Fibroblast of upper back skin (primary cell): ENCODE measurements around the gene DDX31.
A peak's percentile ranks its signal among the peaks of the same experiment; 100 is the strongest.

Experiments used
- DNase-seq: peaks from one replicate; pipeline ENCODE4 v3.0.0-alpha.2; 2013

Gene DDX31

GRCh38 chr9:132672413-132672690 lies 2.6 kb upstream of the DDX31 start:
- peak; percentile 20 for DNase-seq

DNA sequence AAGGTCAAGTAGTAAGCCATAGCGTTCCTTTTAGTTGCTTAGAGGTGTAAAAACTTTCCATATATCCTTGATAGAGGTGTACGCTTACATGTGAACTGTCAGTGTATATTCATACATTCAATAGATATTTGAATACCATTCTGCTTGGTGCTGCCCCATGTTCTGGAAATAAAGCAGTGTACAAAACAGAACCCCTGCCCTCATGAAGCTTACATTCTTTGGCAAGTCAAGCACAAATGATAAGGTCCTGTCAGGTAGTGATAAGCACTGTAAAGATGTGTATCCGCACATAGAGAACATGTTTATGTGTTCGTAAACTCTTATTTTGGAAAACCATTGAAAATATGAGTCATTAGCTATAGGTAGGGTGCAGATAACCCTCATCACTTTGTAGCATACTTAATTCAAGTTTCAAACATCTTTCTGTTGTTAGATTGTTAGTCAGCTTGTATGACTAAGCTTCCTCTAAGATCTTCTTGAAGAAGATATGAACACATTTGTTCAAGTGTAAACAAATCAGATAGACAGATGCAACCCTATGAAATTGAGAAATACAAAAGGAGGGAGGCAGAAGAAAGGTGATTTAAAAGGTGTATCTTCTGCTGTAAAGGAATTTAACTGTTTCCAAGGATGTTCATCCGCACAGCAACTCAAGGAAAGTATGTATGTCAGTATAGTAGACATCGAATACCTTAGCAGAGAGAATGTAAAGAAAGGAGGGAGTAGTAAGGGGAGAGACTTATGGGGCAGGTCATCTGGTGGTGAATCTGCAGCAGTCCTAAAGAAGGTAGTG lies 2.0 kb upstream of the DDX31 start:
- no peak for DNase-seq

- peak; percentile 22 for DNase-seq
Observed at GRCh38 chr9:132670457-132671391, 941 bp upstream of the DDX31 start, which contains the start of gene GTF3C4. Gene GTF3C4 (plus strand): TSS chr9:132670464. CDS start chr9:132670599, 135 bp downstream.

DNA sequence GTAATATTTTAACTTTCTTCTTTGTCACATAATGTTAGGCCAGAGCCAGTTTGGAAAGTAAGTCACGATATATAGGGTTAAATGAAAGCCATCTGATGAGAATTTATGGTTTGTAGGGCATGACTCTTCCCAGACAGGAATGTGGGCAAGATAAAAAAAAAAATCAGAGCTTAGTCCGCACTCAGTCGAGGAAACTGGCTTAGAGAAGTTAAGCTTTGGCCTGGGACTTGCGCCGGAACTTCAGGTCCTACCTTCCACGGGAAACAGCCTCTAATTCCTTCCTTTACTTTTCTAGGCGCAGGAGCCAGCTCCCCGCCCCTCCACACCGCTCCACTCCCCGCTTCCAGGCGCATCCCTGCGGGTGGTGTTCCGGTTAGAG lies 475 bp downstream of the DDX31 start:
- DNase-seq = peak; percentile 68

- DNase-seq = no peak
Observed at GRCh38 chr9:132663851-132664250, 5.9 kb downstream of the DDX31 start.

GRCh38 chr9:132663117-132663516 lies 6.7 kb downstream of the DDX31 start:
- DNase-seq = no peak

DNA sequence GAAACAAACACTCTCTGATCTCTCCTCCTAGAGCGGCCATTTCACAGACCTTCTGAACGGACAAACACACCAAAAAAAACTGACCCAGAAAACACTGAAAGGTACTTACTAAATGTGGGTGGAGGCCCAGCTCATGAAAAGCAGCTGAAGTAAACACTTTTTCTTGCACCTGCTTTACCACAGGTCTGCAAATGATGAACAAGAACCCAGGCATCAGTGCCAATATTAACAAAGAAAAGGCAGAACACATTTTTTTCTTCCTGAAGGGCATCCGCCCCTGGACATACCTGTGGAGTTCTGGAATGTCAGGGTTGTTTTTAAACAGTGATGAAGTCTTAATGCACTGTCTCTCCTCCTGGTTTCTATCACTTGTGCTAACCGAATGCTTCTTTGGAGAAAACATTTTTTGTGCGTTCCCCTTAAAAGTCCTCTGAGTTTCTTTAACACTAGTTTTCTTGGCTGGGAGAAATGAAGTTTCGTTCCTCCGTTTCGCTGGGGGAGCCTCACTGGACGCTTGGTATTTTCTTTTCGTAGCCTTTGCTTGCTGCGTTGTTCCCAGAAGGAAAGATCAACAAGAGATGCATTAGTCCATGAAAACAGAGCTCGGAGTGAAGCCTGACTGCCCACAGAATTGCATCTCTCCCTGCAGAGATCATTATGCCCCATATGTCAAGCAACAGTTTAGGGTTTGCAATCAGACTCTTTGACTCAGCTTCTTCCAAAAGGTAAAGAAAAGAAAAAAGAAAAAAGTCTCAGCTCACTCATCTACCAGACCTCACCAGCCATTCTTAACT lies 7.4 kb downstream of the DDX31 start:
- no peak for DNase-seq

GRCh38 chr9:132656299-132656698 lies 13.5 kb downstream of the DDX31 start:
- DNase-seq = no peak

GRCh38 chr9:132651259-132651658 lies 18.5 kb downstream of the DDX31 start:
- DNase-seq = peak; percentile 75

GRCh38 chr9:132648685-132649084 lies 21.1 kb downstream of the DDX31 start:
- DNase-seq = no peak

DNA sequence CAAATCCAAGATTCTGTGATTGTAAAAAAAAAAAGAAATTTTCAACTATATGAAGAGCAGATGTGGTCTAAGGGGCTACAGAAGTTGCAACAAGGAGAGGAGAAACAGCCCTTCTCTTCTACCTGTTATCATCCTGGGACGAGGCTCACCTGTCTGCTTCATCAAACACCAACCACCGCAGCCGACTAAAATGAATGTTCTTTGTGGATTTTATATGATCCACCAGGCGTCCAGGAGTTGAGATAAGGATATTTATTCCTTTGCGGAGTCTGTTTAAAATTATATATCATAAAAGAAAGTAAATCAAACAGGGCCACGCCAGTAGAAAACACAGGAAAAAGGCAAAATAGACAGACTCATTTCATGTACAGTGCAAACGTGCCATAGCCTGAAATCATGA lies 21.5 kb downstream of the DDX31 start:
- DNase-seq = no peak

- peak; percentile 66 for DNase-seq
Observed at GRCh38 chr9:132647806-132648205, 22.0 kb downstream of the DDX31 start.

- DNase-seq = peak; percentile 99
Observed at GRCh38 chr9:132647355-132647754, 22.4 kb downstream of the DDX31 start.

DNA sequence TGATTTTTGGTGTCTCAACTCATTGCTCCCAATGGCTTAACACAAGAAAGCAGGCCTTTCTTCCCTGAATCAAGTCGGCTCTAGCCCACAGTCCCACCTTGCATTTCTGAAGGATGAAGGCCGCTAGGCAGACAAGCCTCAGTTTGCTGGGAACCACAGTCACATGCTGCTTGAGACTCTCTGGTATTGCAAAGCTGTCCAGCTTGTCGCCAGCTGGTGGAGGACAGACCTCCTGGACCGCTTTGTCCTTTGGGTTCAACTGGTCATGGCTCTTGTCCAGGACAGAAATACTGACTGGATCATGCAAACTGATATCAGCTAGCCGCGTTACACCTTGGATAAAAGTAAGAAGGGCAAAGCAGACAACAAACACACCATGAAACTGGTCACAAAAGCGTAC lies 23.1 kb downstream of the DDX31 start:
- DNase-seq = peak; percentile 33

- no peak for DNase-seq
Observed at GRCh38 chr9:132645711-132646110, 24.1 kb downstream of the DDX31 start.

GRCh38 chr9:132645306-132645705 lies 24.5 kb downstream of the DDX31 start:
- no peak for DNase-seq

DNA sequence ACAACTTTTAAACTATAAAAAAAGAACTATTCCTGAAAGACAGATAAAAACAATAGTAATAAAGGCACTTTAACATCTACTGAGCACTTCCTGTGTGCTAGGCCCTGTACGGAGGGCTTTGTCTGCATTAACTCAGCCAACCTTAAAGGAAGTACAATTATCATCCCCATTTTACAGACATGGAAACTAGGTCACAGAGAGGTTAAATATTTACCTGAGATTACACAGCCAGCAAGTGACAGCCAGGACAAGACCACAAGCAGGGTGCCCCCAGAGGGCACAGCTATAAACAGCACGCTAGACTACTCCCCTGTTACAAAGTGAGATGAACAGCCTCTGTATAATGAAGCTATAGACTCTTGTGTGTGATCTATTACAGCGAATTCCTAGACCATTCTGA lies 25.5 kb downstream of the DDX31 start:
- DNase-seq = no peak

DNA sequence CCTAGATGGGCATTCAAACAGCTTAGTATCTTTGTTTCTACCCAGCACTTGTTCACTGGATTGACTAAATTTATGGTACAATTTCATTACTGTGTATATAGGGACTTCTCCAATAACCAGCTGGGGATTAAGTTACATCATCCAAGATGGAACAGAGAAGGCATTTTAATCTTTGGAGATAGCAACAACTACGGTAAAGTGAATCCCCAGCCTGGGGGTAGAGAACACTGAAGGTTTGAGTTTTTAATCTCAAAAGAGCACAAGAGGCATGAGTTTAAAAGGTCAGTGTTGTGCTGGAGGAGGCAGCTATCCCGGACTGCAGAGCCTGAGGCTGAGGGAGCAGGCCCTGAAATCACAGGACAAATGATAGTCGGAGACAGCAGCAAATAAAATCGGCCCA lies 28.6 kb downstream of the DDX31 start:
- DNase-seq = no peak

- DNase-seq = no peak
Observed at GRCh38 chr9:132639322-132639721, 30.5 kb downstream of the DDX31 start.

DNA sequence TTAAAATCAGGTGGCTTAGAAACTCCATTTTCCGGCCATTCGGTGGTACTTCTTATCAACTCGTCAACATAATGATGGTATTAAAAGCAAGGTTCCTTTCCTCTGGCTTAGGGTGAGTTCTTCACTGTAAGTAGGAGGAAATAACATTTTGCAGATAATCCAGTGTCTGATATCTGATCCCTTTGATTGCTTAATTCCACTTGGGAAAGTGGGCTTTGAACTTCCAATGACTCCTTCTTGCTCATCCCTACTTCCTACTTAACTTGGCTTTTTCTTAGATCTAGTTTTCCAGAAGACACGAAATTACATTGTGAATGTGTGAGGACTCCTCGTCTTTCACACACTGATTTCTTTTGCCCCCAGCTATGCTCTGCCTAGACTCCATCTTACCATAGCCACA lies 31.5 kb downstream of the DDX31 start:
- peak; percentile 20 for DNase-seq

GRCh38 chr9:132637801-132638200 lies 32.0 kb downstream of the DDX31 start:
- DNase-seq = no peak

DNA sequence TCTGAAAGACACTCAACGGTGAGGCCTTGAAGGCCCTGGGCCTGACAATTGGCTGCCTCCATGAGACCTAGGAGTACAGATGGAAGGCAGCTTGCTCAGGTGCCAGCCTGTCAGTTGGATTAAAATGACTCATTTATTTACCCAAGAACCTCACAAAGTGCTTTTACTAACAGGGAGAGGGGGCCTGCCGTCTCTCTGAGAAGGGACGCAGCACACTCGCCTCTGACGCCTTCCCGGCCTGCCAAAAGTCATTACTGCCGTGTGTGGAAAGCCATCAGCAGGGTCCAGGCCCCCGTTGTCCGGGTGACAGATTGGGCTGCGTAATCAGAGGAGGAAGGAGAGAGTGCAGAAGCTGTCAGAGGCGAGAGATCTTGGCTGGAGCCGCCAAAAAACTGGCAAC lies 32.4 kb downstream of the DDX31 start:
- no peak for DNase-seq

DNA sequence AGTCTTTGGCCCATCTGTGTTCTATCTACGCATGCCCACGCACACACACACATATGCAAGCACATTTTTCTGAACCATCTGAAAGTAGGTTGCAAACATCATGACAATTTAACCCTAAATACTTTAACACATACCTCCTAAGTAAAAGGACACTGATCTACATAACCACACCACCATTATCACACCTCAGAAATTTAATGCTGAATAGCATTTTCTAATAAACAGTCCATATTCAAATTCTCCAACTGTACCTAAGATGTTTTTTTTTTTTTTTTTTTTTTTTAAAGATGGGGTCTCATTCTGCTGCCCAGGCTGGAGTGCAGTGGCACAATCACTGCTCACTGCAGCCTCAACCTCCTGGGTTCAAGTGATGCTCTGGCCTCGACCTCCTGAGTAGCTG lies 35.5 kb downstream of the DDX31 start:
- no peak for DNase-seq
